Stimulated activated CD8-positive, alpha-beta memory T cell treated with anti-CD3 and anti-CD28 coated beads, Interleukin-15, amount 100 ng/mL, for 1 hour (primary cell): Measurements from ENCODE around the gene AXIN1.

Source experiments
- DNase-seq: peaks from one replicate; pipeline ENCODE4 v3.0.0-alpha.2; 2020; ENCODE audit warnings: low read depth

Gene AXIN1

GRCh38 chr16:303760-304505 is 48.6 kb downstream of the AXIN1 start:
- no peak for DNase-seq

DNA sequence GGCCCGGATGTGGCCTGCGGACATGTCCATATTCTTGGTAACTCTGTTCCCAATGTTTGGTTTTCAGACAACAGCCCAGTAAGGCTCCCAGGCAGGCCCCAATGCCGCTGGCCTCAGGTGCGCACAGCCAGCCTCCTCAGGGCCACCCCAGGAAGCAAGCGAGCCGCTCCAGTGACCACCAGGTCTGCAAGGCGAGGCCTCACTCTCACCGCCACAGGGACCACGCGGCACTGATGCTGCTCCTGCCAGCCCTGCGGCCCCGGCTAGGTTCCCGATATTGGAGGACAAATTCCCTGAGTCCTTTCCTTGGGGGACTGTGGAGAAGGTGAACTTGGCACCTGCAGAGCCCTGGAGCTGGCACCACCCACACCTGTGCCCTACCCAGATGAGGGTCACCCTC is 50.6 kb downstream of the AXIN1 start:
- no peak for DNase-seq

DNA sequence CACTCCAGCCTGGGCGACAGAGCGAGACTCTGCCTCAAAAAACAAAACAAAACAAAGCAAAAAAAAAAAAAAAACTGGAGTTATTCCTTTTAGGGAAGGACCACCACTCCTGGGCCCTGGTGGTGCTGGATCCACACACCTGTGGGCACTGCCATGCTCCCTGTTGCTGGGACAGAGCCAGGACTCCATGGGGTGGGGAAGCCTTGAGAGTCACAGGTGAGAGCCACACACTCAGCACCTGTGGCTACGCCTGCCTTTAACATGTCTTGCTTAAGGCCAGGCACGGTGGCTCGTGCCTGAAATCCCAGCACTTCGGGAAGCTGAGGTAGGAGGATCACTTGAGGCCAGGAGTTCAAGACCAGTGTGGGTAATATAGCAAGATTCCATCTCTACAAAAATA is 51.3 kb downstream of the AXIN1 start:
- DNase-seq = no peak

GRCh38 chr16:297832-298231 is 54.7 kb downstream of the AXIN1 start:
- DNase-seq = no peak

- no peak for DNase-seq
Observed at GRCh38 chr16:296806-297510, 55.6 kb downstream of the AXIN1 start.

DNA sequence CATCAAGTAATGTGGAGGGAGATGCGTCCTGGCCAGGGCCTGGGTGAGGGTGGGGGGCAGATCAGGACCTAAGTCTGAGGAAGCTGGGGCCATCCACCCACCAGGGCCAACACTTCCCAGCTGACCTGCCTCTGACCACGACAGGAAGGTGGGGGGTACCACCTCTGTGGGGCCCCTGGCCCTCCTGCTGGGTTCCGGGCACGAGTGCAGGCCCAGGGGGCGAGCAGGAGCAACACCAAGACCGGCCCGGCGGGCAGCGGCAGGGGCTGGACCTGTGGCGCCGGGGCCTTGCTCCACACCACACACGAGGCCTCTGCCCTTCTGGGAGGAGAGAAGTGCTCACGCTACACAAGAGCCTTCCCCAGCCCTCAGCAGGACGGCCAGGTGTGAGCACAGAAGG is 56.2 kb downstream of the AXIN1 start:
- no peak for DNase-seq

DNA sequence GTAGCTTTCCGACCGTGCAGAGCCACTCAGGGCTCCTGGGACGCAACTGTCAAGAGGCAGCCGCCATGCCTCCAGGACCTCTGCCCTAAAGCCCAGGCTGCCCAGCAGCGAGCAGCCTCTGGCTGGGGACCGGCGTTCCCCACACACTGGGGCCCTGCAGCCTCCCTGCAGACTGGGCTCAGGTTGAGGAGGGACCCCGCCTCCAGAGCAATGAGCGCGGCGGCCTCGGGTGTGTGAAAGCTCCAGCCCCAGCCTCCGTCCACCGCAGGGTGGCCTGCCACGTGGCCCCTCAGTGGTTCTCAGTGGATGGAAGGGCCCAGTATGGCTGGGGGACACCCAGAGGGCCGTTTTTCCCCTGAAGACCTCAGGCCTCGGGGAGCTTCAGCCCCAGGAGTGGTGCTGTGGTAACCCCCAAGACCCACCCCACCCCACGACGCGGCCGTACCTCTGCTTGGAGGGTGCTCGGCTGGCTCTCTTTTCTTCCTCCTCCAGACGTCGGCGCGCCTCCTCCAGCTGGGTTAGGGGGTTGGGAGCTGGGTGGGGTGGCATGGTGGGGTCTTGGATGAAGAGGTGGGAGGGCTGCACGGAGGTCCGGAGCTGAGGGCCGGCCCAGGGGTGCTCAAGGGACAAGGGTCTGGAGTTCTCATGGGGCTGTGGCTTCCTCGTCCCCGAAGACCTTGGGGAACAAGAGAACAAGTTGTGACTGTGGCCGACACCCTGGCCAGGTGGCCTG is 59.3 kb downstream of the AXIN1 start:
- DNase-seq = no peak

GRCh38 chr16:291539-291938 is 61.0 kb downstream of the AXIN1 start:
- DNase-seq = no peak

GRCh38 chr16:290681-291405 is 61.7 kb downstream of the AXIN1 start:
- no peak for DNase-seq

DNA sequence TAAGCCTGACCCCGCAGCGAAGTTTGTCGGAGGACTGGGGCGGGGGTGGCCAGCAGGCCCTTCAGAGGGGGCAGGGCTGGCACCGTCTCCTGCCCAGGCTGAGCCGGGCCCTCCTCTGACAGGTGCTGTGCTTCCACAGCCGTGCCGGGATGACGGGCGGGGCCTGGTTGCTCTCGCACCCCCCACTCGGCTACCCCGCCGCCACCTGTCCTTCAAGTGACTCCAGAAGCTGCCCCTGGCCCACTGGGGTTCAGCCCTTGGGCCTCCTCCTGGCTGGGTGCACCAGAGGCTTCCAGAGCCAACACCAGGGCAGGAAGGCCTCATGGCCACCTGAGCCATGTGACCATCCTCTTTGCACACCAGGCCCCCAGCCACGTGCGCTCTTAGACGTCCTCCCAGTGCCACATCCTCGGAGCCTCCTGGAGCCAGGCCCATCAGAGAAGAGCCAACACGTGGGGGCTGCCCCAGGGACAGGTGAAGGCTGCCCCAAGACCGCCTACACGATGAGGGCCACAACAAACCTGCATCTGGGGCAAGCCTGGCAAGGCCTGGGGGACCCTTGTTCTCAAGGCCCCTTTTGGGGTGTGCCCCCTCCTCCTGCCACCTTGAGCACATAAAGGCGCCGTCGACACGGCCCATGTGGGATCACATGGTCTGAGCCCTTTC is 62.4 kb downstream of the AXIN1 start:
- no peak for DNase-seq

DNA sequence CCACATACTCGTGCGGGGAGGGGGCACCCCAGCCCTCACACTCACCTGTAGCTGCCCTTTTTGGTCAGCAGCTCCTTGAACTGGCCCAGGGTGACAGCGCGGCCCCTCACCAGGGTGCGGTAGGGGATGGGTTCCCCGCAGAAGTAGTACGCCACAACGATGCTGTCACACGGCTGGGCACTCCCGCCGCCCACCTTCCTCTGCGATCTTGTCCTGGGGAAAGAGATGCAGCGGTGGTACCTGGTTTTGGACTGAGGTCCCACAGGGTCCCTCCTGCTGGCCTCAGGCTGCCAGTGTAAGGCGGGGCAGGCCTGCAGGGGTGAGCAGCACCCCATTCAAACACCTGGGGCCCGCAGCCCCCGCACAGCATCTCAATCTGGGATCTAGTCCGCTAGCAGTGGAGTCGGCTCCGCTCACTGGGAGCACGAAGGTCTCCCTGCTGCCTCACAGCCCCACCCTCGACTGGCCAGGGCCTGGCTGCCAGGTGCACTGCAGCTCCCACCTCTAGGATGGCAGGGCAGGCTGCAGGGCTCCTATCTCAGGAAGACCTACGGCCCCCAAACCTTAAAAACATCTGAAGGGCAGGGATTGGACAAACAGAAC is 63.0 kb downstream of the AXIN1 start:
- DNase-seq = no peak

DNA sequence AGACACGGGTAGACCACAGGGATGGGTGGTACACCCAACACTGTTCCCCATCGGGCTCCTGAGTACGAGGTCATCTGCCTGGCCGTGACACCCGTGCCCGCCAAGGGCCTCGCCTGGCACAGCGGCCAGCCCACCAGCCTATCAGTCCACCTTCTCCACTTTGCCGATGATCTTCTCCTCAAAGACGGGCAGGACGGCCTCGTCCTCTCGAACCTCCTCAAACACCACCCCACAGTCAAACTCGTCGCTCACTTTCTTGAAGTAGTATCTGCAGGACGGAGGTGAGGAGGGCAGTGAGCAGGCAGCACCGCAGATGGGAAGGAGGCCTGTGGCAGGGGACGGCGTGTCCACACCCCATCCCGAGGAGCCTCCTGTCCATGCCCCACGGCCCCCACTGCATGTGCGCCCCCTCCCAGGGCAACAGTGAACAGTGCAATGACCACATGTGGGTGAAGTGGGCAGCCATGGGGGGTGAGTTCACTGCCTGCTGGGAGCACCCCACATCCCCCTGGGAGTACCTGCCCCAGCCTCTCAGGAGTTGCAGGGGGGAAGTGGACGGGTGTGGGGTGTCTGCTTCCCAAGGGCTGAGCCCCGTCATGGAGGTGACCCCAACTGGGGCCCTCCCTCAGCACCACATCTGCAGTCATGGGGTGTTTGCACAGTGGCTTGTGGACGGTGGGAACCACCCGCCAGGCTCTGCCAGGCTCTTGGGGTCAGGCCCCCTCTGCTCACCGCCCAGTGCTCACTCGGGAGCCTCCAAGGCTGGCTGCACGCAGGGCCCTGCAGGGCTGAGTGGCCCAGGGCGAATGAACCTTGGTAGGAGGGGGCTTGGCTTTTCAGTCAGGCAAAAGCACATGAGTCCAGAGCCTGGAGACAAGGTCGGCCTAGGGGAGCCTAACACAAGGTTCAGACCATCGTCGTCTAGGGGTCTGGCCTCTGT is 64.3 kb downstream of the AXIN1 start:
- DNase-seq = no peak

DNA sequence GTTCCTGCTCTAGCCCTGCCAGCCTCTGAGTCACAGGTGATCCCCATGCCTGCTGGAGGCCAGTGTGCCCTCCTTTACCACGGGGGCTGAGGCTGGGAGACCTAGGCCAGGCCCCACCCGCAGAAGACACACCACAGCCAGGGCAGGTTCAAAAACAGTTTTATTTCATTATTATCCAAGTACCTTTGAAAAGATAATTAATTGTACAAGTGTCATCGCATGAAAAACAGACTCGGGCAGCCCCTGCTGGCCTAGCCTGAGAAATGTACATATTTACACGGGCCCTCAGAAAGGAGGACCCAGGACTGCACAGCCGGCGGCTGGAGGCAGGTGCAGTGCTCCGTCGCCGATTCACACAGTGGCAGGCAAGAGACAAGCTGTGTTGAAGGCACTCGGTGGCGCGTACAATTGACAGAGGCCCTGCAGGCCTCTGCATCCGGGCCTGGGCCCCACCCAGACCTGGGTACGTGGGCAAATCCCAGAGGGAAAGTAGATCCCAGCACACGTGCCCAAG is 65.2 kb downstream of the AXIN1 start:
- no peak for DNase-seq

GRCh38 chr16:286491-287297 is 65.8 kb downstream of the AXIN1 start:
- no peak for DNase-seq

DNA sequence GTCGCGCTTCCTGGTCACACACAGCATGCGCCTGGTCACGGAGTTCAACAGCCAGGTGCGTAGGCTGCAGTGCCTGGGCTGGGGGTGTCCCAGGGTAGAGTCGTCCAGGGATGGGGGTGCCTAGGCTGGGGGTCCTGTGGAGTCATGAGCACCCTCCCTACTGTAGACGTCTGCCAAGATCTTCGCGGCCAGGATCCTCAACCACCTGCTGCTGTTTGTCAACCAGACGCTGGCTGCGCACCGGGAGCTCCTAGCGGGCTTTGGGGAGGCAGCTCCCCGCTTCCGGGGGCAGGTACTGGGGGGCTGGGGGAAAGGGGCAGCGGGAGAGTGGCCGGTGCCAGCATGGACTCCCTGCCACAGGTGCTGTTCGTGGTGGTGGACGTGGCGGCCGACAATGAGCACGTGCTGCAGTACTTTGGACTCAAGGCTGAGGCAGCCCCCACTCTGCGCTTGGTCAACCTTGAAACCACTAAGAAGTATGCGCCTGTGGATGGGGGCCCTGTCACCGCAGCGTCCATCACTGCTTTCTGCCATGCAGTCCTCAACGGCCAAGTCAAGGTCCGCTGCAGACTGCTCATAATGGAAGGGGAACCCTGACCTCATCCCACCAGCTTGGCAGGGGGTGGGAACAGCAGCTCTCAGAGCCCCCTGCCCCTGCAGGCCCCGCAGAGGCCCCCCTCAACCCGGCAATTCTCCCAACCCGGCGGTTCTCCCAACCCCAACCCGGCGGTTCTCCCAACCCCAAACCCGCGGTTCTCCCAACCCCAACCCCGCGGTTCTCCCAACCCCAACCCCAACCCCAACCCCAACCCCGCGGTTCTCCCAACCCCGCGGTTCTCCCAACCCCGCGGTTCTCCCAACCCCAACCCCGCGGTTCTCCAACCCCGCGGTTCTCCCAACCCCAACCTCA is 67.1 kb downstream of the AXIN1 start:
- no peak for DNase-seq

- DNase-seq = no peak
Observed at GRCh38 chr16:284204-285120, 68.1 kb downstream of the AXIN1 start.
